ENCODE measurements around the gene DNMT3B.
"Not testable (repeated sequence)": the region's sequence is repeated elsewhere in the genome, so short reads cannot be mapped to it uniquely, and the experiment has no call there.

The DNMT3B gene

DNA sequence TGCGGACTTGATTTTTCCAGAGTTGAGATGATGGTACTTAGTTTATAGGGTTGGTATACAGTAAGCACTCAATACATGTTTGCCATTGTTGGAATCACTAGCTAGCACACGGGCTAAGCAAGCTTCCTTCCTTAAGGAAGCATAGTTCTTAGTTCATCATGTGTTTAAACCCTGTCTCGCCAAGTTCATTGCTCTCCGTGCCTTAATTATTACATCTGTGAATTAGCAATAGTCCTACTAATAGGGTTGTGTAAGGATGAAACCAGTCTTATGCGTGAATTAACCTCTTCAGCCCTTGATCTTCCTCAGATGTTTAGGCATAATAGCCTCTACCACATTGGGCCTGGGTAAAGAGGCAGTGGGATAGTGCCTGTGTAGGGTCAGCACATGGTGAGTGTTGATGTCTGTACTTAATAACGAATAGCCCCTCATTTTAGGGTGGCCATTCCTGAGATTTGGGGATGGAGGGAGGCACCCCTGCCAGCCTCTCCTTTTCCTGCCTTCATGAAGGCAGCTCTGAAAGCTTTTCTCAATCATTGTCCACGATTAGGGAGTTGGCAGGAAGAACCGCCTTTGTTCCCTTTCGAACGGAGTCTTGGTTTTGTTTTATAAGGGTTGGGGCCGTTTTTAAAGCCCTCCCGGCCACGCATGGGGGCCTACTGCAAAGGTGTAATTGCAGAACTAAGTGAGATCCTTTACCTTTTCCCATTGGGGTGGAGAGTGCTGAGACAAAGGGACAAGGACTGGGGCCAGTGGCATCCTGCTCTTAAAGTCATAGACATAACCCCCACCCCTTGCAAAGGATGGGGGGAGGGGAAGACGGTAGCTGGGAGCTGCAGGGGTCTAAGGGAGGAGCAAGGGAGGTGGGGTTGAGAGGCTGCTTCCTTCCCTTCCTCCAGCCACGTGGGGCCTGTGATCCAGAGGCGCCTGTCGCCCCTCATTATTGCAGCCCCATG is 2.1 kb downstream of the DNMT3B start:
- TF ChIP-seq, protein P1, sequence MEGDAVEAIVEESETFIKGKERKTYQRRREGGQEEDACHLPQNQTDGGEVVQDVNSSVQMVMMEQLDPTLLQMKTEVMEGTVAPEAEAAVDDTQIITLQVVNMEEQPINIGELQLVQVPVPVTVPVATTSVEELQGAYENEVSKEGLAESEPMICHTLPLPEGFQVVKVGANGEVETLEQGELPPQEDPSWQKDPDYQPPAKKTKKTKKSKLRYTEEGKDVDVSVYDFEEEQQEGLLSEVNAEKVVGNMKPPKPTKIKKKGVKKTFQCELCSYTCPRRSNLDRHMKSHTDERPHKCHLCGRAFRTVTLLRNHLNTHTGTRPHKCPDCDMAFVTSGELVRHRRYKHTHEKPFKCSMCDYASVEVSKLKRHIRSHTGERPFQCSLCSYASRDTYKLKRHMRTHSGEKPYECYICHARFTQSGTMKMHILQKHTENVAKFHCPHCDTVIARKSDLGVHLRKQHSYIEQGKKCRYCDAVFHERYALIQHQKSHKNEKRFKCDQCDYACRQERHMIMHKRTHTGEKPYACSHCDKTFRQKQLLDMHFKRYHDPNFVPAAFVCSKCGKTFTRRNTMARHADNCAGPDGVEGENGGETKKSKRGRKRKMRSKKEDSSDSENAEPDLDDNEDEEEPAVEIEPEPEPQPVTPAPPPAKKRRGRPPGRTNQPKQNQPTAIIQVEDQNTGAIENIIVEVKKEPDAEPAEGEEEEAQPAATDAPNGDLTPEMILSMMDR (conservative IDR thresholded peaks at IDR 0.05; ENCODE audit: low read depth, low read length), result no peak
- H3K4me3 ChIP-seq (ENCODE audit: low read length), result peak overlapping the region; percentile 78
- DNase-seq (ENCODE audit: low read depth), result no peak

GRCh38 chr20:32765230-32765875 is 3.2 kb downstream of the DNMT3B start:
- H3K4me3 ChIP-seq (ENCODE audit: low read length); DNase-seq (ENCODE audit: low read depth): not testable (repeated sequence)

DNA sequence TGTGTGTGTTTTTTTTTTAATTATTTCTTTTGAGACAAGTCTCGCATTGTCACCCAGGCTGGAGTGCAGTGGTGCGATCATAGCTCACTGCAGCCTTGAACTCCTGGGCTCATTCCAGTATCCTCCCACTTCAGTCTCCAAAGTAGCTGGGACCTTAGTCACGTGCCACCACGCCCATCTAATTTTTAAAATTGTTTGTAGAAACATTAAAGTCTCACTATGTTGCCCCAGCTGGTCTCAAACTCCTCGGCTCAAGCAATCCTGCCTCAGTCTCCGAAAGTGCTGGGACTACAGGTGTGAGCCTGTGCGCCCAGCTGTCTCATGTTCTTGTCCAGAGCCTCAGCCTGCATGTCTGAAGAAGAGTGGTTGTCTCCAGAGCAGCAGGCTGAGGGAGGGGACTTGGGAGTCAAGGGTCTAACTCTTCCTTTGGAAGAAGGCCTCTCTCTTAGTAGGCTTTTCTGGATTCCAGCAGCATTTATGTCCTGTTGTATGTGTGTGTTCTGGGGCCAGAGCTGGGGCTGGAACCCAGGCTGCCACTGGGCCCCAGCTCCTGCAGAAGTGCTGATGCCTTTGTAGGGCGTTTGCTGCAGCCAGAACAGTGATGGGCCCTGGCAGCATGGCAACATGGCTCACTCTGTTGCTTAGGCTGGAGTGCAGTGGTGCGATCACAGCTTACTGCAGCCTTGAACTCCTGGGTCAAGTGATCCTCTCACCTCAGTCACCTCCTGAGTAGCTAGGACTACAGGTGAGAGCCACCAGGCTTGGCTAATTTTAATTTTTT is 5.4 kb downstream of the DNMT3B start:
- TF ChIP-seq, protein P1 (conservative IDR thresholded peaks at IDR 0.05; ENCODE audit: low read depth, low read length), result no peak
- DNase-seq (ENCODE audit: low read depth), result no peak

DNA sequence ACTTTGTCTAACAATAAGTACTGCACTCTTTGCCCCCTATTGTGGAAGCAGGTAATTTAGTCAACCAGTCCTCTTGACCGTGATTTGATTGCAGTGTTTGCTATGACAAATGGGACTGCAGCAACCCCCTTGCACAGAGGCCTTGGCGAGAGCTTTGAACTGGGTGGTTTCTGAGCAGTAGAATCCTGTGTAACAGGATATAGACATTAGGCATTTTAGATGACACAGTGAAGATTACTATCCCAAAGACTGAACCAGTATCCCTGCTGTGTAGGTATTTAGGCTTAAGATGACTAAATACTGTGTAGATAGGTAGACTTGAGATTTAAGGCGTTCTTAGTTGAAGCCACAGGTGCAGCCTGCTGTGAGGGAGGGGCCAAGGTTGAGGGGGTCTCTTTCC is 9.9 kb downstream of the DNMT3B start:
- DNase-seq (ENCODE audit: low read depth), result no peak
- TF ChIP-seq, protein P1 (conservative IDR thresholded peaks at IDR 0.05; ENCODE audit: low read depth, low read length), result no peak
- no peak overlapping the region for H3K4me3 ChIP-seq (ENCODE audit: low read length)

More for the DNA sequence above, 5.4 kb downstream of the DNMT3B start:
- H3K4me3 ChIP-seq (ENCODE audit: low read length), result no peak overlapping the region

GRCh38 chr20:32773223-32773622 is 11.0 kb downstream of the DNMT3B start:
- H3K4me3 ChIP-seq (ENCODE audit: low read length), result no peak overlapping the region
- TF ChIP-seq, protein P1 (conservative IDR thresholded peaks at IDR 0.05; ENCODE audit: low read depth, low read length), result no peak
- no peak for DNase-seq (ENCODE audit: low read depth)

- no peak for DNase-seq (ENCODE audit: low read depth)
- no peak overlapping the region for H3K4me3 ChIP-seq (ENCODE audit: low read length)
- TF ChIP-seq, protein P1 (conservative IDR thresholded peaks at IDR 0.05; ENCODE audit: low read depth, low read length), result no peak
Observed at GRCh38 chr20:32773855-32774254, 11.7 kb downstream of the DNMT3B start.

- DNase-seq (ENCODE audit: low read depth), result no peak
- no peak overlapping the region for H3K4me3 ChIP-seq (ENCODE audit: low read length)
- TF ChIP-seq, protein P1 (conservative IDR thresholded peaks at IDR 0.05; ENCODE audit: low read depth, low read length), result no peak
Observed at GRCh38 chr20:32775336-32775991, 13.3 kb downstream of the DNMT3B start.

Measured in retinal pigment epithelial cell (primary cell).